ENCODE results near the gene ANKRD49. TPM values are rescaled to one million over a fixed set of nuclear protein-coding genes. Genes with fewer than 3 reads are reported as not detected.

ANKRD49 gene
- total and polyA plus RNA-seq, 2 of the 8 experiments (the other 6 are each of a cell fraction or from before 2014, with no cell fraction given): 7.4 to 12.2 TPM

DNA sequence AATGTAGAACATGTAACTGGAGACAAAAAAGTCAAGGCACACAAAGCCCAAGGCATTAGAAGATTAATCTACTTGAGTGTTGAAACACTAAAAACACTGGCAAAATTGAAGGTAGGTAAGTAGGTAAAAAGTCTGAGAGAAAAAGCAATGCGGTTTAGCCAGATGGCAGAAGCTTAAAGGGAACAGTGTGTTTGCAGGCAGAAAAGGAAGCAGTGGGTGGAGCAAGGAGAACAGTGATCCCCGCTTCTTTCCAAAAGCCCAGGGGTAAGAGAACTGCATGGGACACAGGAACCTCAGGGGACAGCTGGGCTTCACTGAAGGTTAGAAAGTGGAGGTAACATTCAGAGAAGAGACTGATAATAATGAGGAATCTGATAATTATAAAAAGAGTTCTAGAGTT, 16.2 kb upstream of the ANKRD49 start:
- no peak overlapping the region for H3K4me2 ChIP-seq (ENCODE audit: insufficient read depth in 1 of 2, low read depth in 2 of 2, low read length in 2 of 2)
- ChIA-PET CTCF (ENCODE audit: partially characterized antibody) (interaction anchor here (0.6 kb wide), 1 partner anchor 174 kb away, joined by 3 read pairs; no protein-coding TSS in a partner anchor), POLR2A (ENCODE audit: partially characterized antibody) (interaction anchor here (1.0 to 1.3 kb wide), 2 partner anchors 16 to 17 kb away, joined by 3 read pairs; partner anchors contain the start of gene MRE11)
- no peaks in the 10 kb centered on the region for H3K27me3 ChIP-seq (replicated peaks in 1 of 4; ENCODE audit: control insufficient read depth in 3 of 4, extremely low read depth in 1 of 4, insufficient read depth in 3 of 4, low read length in 3 of 4)
- H4K91ac ChIP-seq (replicated peaks; ENCODE audit: insufficient read length, low read length): no peak overlapping the region
- H4K20me1 ChIP-seq (replicated peaks in 1 of 2; ENCODE audit: control insufficient read depth in 1 of 2, insufficient read depth in 2 of 2, low read length in 2 of 2): peaks cover 0 to 1% of the 10 kb centered on the region in 2 experiments
- no peak overlapping the region for H2BK15ac ChIP-seq (ENCODE audit: low read length)
- H4K8ac ChIP-seq (ENCODE audit: extremely low read depth, insufficient read depth, low read length): no peak overlapping the region
- TF ChIP-seq CBX8 (IDR thresholded peaks at IDR 0.05; ENCODE audit: borderline replicate concordance, low read depth, low read length): no peak
- no peak for TF ChIP-seq TAF1 (IDR thresholded peaks at IDR 0.05; ENCODE audit: low read depth, low read length)
- no peak for TF ChIP-seq HDAC6 (IDR thresholded peaks at IDR 0.05; ENCODE audit: low read depth, low read length)
- H3K27ac ChIP-seq (ENCODE audit: low read depth, low read length): no peak overlapping the region
- no peak overlapping the region for H2AFZ ChIP-seq (ENCODE audit: low read length)
- peak; percentile 28 for FAIRE-seq
- peaks cover 0 to 4% (median 3%) of the 10 kb centered on the region in 4 experiments; a peak in 4 of 7 replicates for H3K4me1 ChIP-seq (replicated peaks in 1 of 4; ENCODE audit: control insufficient read depth in 3 of 4, insufficient read depth in 4 of 4, low read length in 3 of 4)
- H3K9me3 ChIP-seq (ENCODE audit: insufficient read depth in 2 of 2, low read depth in 1 of 2, low read length in 1 of 2): no peaks in the 10 kb centered on the region
- H2AK5ac ChIP-seq (ENCODE audit: low read depth, low read length): no peak overlapping the region
- H2BK120ac ChIP-seq (replicated peaks; ENCODE audit: low read depth, low read length): no peak overlapping the region
- H3K4ac ChIP-seq (replicated peaks; ENCODE audit: insufficient read length, low read depth, low read length): no peak overlapping the region
- no peak overlapping the region for H3K18ac ChIP-seq (ENCODE audit: extremely low read depth, low read length)
- no peaks in the 10 kb centered on the region for H3K79me2 ChIP-seq (ENCODE audit: control insufficient read depth in 1 of 2, insufficient read depth in 2 of 2, low read length in 2 of 2)
- H2BK5ac ChIP-seq (ENCODE audit: low read depth, low read length): no peak overlapping the region
- H3K23ac ChIP-seq (ENCODE audit: insufficient read length): no peak overlapping the region
- H3K56ac ChIP-seq (replicated peaks; ENCODE audit: insufficient read length, low read depth, low read length): no peak overlapping the region
- H3K23me2 ChIP-seq (ENCODE audit: low read depth, low read length): no peaks in the 10 kb centered on the region
- no peak overlapping the region for H2BK20ac ChIP-seq (ENCODE audit: low read length)
- no peak overlapping the region for H2BK12ac ChIP-seq (ENCODE audit: low read depth, low read length)
- no peaks in the 10 kb centered on the region for H3K79me1 ChIP-seq (ENCODE audit: low read depth, low read length)
- no peak overlapping the region for H4K5ac ChIP-seq (ENCODE audit: insufficient read length, low read depth, low read length)
- H3K9ac ChIP-seq (replicated peaks in 1 of 4; ENCODE audit: extremely low read depth in 1 of 4, low read depth in 3 of 4, low read length in 3 of 4): no peak overlapping the region
- WGBS, 2 experiments (ENCODE audit: extremely low coverage in 1 of 2, insufficient coverage in 1 of 2, insufficient read length in 1 of 2, insufficient replicate concordance in 2 of 2, low coverage in 1 of 2, low lambda C conversion rate in 2 of 2, missing lambda C conversion rate in 1 of 2): 73% methylated on average over 2 of the region's 2 CpGs; no CpG with 5 or more reads in 1 of the 2 experiments
- peaks cover 2 to 49% (median 14%) of the 10 kb centered on the region in 4 experiments; a peak in 5 of 8 replicates for H3K36me3 ChIP-seq (ENCODE audit: control insufficient read depth in 2 of 4, insufficient read depth in 4 of 4, low read length in 3 of 4)
- DNase-seq (ENCODE audit: low read depth in 1 of 2, low spot score in 2 of 2): no peak
- H3K14ac ChIP-seq (ENCODE audit: insufficient read length): no peak overlapping the region
- H3K4me3 ChIP-seq (ENCODE audit: extremely low read depth in 1 of 4, insufficient read depth in 2 of 4, low read depth in 3 of 4, low read length in 4 of 4): no peak overlapping the region

Data from H1 (cell line).